Sciatic nerve (tissue), 2 donors: Measurements from ENCODE around the gene ZNF423. TPM values are rescaled to one million over a fixed set of nuclear protein-coding genes. Genes with fewer than 3 reads are reported as not detected.
A peak's percentile ranks its signal among the peaks of the same experiment; 100 is the strongest.

Source experiments
- ATAC-seq: fragments of 200-7000 bp; cut with Tn5 transposase; one replicate; pipeline ENCODE4 v1.9.1; 2020; ENCODE audit warnings: mild to moderate bottlenecking, moderate library complexity
- DNase-seq: peaks from one replicate; pipeline ENCODE4 v3.0.0-alpha.2; 2020; ENCODE audit warnings: low spot score
- intact Hi-C: fragments of 100-400 bp; cut with DNase I; formaldehyde crosslinking; loops from one replicate; pipeline ENCODE4 v1.14.2; 2022
- total RNA-seq: library from RNA; stranded (reverse); fragmentation: NEBNext Ultra II Directional; extraction: Animal tissue kit (Norgen Biotek cat#: 25700); gene quantifications from one replicate; pipeline ENCODE4 v1.2.1, GENCODE V29; 2021
- donor health status: DM: no; HTN: no; CAD: no.
- donor health status: DM: no; HTN: no; CAD: no.

ZNF423 gene
- total RNA-seq, 1 donor from 2014 or later = 25.3 TPM

GRCh38 chr16:49744244-49745220 is 111.4 kb downstream of the ZNF423 start:
- ATAC-seq (no peak), DNase-seq (no peak)
- intact Hi-C loops = no loop called here

DNA sequence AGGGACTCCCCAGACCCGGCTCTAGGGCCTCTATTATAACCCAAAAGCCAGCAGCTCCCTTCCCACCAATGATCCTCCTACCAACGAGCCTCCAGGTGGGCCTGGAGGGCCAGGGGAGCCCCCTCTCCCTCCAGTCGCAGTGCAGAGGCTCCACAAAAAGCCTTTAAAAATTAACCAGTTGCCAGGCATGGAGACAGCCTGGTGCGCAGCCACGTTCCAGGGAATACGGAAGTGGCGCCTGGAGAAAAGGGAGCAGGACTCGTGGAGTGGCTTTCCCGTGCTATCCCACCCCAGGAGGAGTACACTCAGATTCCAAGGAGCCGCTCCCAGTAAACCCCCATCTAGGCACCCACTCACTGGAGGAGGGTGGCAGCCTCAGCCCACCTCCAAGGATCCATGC is 112.3 kb downstream of the ZNF423 start:
- intact Hi-C loops = no loop called here
- ATAC-seq (no peak), DNase-seq (no peak)

GRCh38 chr16:49743203-49743464 is 112.8 kb downstream of the ZNF423 start:
- intact Hi-C loops = no loop called here
- DNase-seq = no peak
- ATAC-seq = no peak

- DNase-seq (no peak), ATAC-seq (no peak)
- intact Hi-C loops = no loop called here
Measured at GRCh38 chr16:49742428-49743202, 113.3 kb downstream of the ZNF423 start.

DNA sequence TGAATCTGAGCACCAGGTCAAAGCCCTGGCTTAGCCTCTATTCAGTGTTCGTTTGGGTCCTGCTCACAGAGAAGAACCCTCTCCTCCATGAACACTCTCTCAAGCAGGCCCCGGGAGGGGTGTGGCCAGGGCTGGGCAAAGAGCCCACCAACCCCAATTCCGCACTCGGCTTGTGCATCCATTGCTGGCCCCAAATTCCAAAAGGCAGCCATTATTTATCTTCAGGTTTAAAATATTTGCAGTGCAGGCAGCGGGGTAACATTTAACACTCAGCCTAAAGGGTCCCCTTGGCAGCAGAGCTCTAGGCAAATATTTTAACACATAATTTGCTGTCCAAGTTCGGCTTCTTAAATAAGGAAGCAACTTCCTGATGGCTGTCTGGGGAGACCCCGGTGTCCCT is 115.7 kb downstream of the ZNF423 start:
- intact Hi-C loops = no loop called here
- DNase-seq = no peak
- ATAC-seq = no peak

GRCh38 chr16:49739381-49739780 is 116.5 kb downstream of the ZNF423 start:
- ATAC-seq (no peak), DNase-seq (no peak)
- intact Hi-C loops = no loop called here

DNA sequence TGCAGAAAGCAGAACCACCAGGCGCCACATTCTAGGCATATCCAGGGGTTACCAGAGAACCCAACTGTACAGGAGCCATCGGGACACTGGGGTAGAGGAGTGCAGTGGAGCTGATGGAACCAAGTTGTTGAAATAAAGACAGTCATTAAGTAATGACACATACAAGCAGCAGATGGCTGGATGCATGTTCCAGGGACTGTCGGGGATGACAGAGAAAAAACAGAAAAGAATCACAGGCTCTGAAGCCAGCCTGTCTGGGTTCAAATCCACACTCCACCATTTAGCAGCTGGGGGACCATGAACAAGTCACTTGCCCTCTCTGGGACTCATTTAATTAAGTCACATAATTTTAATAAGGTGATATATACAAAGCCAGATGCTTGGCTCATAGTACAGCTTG is 117.1 kb downstream of the ZNF423 start:
- no peak for DNase-seq
- intact Hi-C loops = no loop called here
- no peak for ATAC-seq

DNA sequence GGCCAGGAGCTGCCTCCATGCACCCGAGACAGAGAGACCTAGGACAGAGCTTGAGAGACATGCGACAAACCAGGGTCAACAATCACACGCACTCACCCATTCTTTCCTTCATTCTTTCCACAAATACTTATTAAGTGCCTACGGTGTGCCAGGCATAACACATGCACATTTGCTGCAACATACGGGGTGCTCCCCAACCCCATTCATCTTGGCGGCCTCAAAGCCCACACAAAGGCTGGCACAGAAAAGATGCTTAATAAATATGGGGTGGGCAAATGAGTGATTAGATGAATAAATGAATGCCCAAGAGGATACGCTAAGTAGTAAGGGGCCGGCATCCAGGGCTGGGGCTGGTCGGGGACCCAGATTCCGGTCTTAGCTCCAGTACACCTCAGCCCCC is 117.9 kb downstream of the ZNF423 start:
- intact Hi-C loops = no loop called here
- no peak for ATAC-seq
- no peak for DNase-seq

DNA sequence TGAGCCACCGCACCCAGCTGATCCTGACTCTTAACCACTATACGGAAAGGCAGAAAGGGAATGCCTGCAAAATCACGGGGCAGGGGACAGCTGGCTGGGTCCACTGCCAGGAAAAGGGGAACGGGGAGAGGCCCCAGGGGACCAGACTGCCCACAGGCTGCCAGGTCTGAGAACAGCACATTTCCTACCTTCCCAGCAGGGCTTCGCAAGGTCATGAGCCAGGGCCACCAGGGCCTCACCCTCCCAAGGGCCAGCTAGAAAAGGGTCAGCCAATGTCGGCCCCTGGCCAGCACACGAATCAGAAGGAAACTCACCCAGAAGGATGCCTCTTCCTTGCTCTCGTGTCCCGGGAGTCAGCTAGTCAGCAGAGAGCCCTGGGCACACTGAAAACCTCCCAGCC is 118.4 kb downstream of the ZNF423 start:
- DNase-seq (no peak), ATAC-seq (no peak)
- intact Hi-C loops = no loop called here

- peak; percentile 73 for DNase-seq
- intact Hi-C loops = no loop called here
- ATAC-seq = peak; percentile 86
Measured at GRCh38 chr16:49734331-49734730, 121.6 kb downstream of the ZNF423 start.

- DNase-seq (no peak), ATAC-seq (no peak)
- intact Hi-C loops = no loop called here
Measured at GRCh38 chr16:49733313-49734009, 122.5 kb downstream of the ZNF423 start.

DNA sequence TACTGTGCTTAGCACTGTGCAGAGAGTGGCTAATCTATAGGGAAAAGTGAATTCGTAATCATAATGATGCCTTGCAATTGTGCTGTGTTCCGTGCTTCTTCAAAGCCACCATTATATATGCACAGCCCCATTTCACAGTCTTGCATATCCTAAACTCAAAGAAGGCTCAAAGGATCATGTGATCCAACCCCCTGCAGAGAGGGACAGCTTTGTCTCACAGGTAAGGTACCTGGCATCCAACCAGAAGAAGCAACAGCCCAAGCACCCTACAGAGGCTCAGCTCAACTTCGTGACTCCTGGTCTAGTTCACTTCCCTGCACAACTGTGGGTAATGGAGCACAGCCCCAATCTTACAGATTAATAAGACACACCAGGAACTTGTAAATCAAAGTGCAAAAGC is 124.0 kb downstream of the ZNF423 start:
- no peak for ATAC-seq
- no peak for DNase-seq
- intact Hi-C loops = no loop called here

DNA sequence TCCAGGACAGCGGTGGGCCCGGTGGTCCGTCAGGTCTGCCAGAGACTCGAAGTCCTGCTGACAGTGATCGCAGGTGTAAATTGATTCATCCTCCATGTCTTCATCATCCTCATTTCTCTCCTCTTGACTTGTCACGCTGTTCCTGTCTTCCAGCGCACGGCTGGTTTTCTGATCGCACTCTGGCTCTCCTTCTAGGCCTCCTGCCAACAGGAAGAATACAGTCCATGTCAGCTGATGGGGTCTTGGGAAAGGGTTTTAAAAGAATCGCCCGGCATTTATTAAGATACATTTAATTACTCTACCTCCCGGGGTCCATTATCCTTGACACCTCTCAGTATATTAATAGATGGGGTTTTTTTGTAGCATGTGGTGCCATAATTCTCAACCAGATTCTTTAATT is 125.1 kb downstream of the ZNF423 start:
- no peak for DNase-seq
- no peak for ATAC-seq
- intact Hi-C loops = no loop called here

DNA sequence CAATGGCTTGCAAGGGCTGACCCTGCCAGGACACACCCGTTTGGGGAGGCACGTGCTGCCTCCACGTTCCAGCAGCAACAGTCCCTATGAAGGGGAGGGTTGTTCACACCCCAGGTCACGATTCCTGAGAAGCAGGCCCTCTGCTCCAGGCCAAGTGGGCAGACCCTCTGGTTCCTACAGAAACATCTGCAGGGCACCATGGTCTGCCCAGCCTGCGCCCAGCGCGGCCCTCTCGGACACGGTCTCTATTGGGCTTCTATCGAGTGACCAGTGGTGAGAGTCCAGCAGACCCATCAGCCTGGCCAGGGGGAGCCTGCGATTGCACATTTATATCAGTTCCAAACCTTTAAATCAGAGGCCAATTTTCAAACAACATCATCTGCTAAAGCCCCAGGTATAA is 128.3 kb downstream of the ZNF423 start:
- ATAC-seq = no peak
- intact Hi-C loops = no loop called here
- DNase-seq = no peak

GRCh38 chr16:49726155-49726554 is 129.8 kb downstream of the ZNF423 start:
- intact Hi-C loops = no loop called here
- DNase-seq = no peak
- no peak for ATAC-seq

DNA sequence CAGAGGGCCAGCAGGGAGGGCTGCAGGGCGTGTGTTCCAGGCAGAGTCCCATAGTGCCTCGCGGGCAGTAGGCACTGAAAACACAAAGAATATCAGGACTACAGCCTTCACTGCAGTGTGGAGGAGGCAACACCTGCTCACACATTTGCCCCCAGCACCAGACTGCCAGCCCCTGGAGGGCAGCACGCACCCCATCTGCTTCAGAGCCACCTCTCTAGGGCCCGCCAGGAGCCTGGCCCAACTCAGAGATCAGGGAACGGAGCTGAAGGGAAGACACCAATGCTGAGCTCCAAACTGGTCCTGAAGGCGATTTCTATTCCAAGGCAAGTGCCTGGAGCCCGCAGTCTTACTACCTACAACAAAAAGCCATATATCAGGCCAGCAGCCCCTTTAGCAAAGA is 130.3 kb downstream of the ZNF423 start:
- no peak for DNase-seq
- ATAC-seq = no peak
- intact Hi-C loops = no loop called here

- no peak for ATAC-seq
- intact Hi-C loops = no loop called here
- no peak for DNase-seq
Measured at GRCh38 chr16:49724774-49725173, 131.1 kb downstream of the ZNF423 start.

GRCh38 chr16:49723310-49723709 is 132.6 kb downstream of the ZNF423 start:
- intact Hi-C loops = no loop called here
- DNase-seq (no peak), ATAC-seq (no peak)

GRCh38 chr16:49720225-49720624 is 135.7 kb downstream of the ZNF423 start:
- DNase-seq (no peak), ATAC-seq (no peak)
- intact Hi-C loops = no loop called here

DNA sequence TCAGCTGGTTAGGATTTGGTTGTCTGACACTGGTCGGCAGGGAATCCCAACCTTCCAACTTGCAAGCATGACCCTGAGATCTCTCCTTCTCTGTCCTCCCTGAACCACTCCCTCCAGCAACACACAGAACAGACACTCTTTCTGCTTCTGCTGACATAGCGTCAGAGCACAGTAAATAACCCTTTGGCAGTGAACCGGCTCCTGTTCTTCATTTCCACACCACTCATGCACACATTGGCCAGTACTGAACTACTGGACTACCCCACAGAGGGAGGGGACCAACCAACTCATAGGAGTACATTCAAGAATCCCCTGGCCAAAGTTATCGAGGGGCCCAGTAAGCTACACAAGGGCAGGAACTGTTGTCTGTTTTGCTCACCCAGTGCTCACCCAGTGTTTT is 138.2 kb downstream of the ZNF423 start:
- ATAC-seq (peak; percentile 62), DNase-seq (no peak)

More for the DNA sequence above, 138.2 kb downstream of the ZNF423 start:
- intact Hi-C loops = no loop called here
